IPS-18a (cell line): Measurements from ENCODE around the gene COMMD1.
A peak's percentile ranks its signal among the peaks of the same experiment; 100 is the strongest.

Experiments used
- H3K27ac ChIP-seq: one replicate; pipeline ENCODE4 v1.5.1; 2013; ENCODE audit warnings: low read length
- H3K27me3 ChIP-seq: one replicate; pipeline ENCODE4 v1.6.1; 2013; ENCODE audit warnings: mild to moderate bottlenecking, low read length; ENCODE audit not compliant: control insufficient read depth, insufficient read depth
- H3K36me3 ChIP-seq: one replicate; pipeline ENCODE4 v1.6.1; 2013; ENCODE audit warnings: low read depth, low read length; ENCODE audit not compliant: control insufficient read depth
- H3K4me1 ChIP-seq: one replicate; pipeline ENCODE4 v1.6.1; 2013; ENCODE audit warnings: low read depth, low read length; ENCODE audit not compliant: control insufficient read depth
- H3K4me3 ChIP-seq: one replicate; pipeline ENCODE4 v1.5.1; 2013; ENCODE audit warnings: low read length
- H3K9ac ChIP-seq: one replicate; pipeline ENCODE4 v1.6.1; 2013; ENCODE audit warnings: mild to moderate bottlenecking, low read length, moderate library complexity
- H3K9me3 ChIP-seq: one replicate; pipeline ENCODE4 v1.6.1; 2013; ENCODE audit warnings: low read depth, low read length; ENCODE audit not compliant: control insufficient read depth

Gene COMMD1

GRCh38 chr2:61970807-61971556, 65.5 kb downstream of the COMMD1 start:
- Histone ChIP-seq H3K36me3 (no peaks in the 10 kb centered on the region), H3K27ac (peak overlapping the region; percentile 30), H3K27me3 (no peaks in the 10 kb centered on the region), H3K4me3 (peak overlapping the region; percentile 41), H3K9ac (no peak overlapping the region), H3K4me1 (peaks cover 6% of the 10 kb centered on the region), H3K9me3 (no peaks in the 10 kb centered on the region)

- no peaks in the 10 kb centered on the region for H3K27me3 ChIP-seq
- H3K9me3 ChIP-seq, result no peaks in the 10 kb centered on the region
- H3K9ac ChIP-seq, result no peak overlapping the region
- no peaks in the 10 kb centered on the region for H3K36me3 ChIP-seq
- H3K4me3 ChIP-seq, result no peak overlapping the region
- no peaks in the 10 kb centered on the region for H3K4me1 ChIP-seq
- no peak overlapping the region for H3K27ac ChIP-seq
Observed at GRCh38 chr2:61978522-61978921, 73.0 kb downstream of the COMMD1 start.

- H3K36me3 ChIP-seq, result no peaks in the 10 kb centered on the region
- H3K9ac ChIP-seq, result no peak overlapping the region
- no peak overlapping the region for H3K27ac ChIP-seq
- no peak overlapping the region for H3K4me3 ChIP-seq
- H3K9me3 ChIP-seq, result no peaks in the 10 kb centered on the region
- no peaks in the 10 kb centered on the region for H3K4me1 ChIP-seq
- no peaks in the 10 kb centered on the region for H3K27me3 ChIP-seq
Observed at GRCh38 chr2:61980758-61981157, 75.3 kb downstream of the COMMD1 start.

- Histone ChIP-seq H3K9me3 (no peaks in the 10 kb centered on the region), H3K27ac (no peak overlapping the region), H3K4me3 (no peak overlapping the region), H3K4me1 (no peaks in the 10 kb centered on the region), H3K9ac (no peak overlapping the region), H3K36me3 (no peaks in the 10 kb centered on the region), H3K27me3 (no peaks in the 10 kb centered on the region)
Observed at GRCh38 chr2:61984682-61985081, 79.2 kb downstream of the COMMD1 start.

GRCh38 chr2:61988462-61989366, 83.2 kb downstream of the COMMD1 start:
- H3K27me3 ChIP-seq, result no peaks in the 10 kb centered on the region
- no peak overlapping the region for H3K9ac ChIP-seq
- no peaks in the 10 kb centered on the region for H3K4me1 ChIP-seq
- no peaks in the 10 kb centered on the region for H3K36me3 ChIP-seq
- H3K9me3 ChIP-seq, result no peaks in the 10 kb centered on the region
- H3K4me3 ChIP-seq, result no peak overlapping the region
- H3K27ac ChIP-seq, result no peak overlapping the region

- no peak overlapping the region for H3K4me3 ChIP-seq
- H3K9me3 ChIP-seq, result no peaks in the 10 kb centered on the region
- H3K4me1 ChIP-seq, result no peaks in the 10 kb centered on the region
- no peaks in the 10 kb centered on the region for H3K36me3 ChIP-seq
- no peaks in the 10 kb centered on the region for H3K27me3 ChIP-seq
- H3K9ac ChIP-seq, result no peak overlapping the region
- no peak overlapping the region for H3K27ac ChIP-seq
Observed at GRCh38 chr2:61993422-61994024, 88.0 kb downstream of the COMMD1 start.

- Histone ChIP-seq H3K27me3 (no peaks in the 10 kb centered on the region), H3K27ac (no peak overlapping the region), H3K36me3 (no peaks in the 10 kb centered on the region), H3K9ac (no peak overlapping the region), H3K4me1 (no peaks in the 10 kb centered on the region), H3K4me3 (no peak overlapping the region), H3K9me3 (no peaks in the 10 kb centered on the region)
Observed at GRCh38 chr2:61994531-61994930, 89.1 kb downstream of the COMMD1 start.

- Histone ChIP-seq H3K27ac (no peak overlapping the region), H3K4me1 (no peaks in the 10 kb centered on the region), H3K9ac (no peak overlapping the region), H3K36me3 (no peaks in the 10 kb centered on the region), H3K4me3 (no peak overlapping the region), H3K9me3 (no peaks in the 10 kb centered on the region), H3K27me3 (no peaks in the 10 kb centered on the region)
Observed at GRCh38 chr2:61995065-61995464, 89.6 kb downstream of the COMMD1 start.

GRCh38 chr2:61995515-61995914, 90.0 kb downstream of the COMMD1 start:
- Histone ChIP-seq H3K9ac (no peak overlapping the region), H3K9me3 (no peaks in the 10 kb centered on the region), H3K4me1 (no peaks in the 10 kb centered on the region), H3K36me3 (no peaks in the 10 kb centered on the region), H3K27ac (no peak overlapping the region), H3K4me3 (no peak overlapping the region), H3K27me3 (no peaks in the 10 kb centered on the region)

GRCh38 chr2:61998426-61998825, 93.0 kb downstream of the COMMD1 start:
- no peaks in the 10 kb centered on the region for H3K36me3 ChIP-seq
- H3K9me3 ChIP-seq, result no peaks in the 10 kb centered on the region
- H3K27ac ChIP-seq, result no peak overlapping the region
- H3K9ac ChIP-seq, result no peak overlapping the region
- H3K4me1 ChIP-seq, result no peaks in the 10 kb centered on the region
- H3K27me3 ChIP-seq, result no peaks in the 10 kb centered on the region
- H3K4me3 ChIP-seq, result no peak overlapping the region

- Histone ChIP-seq H3K36me3 (no peaks in the 10 kb centered on the region), H3K27ac (no peak overlapping the region)
Observed at GRCh38 chr2:62000538-62000937, 95.1 kb downstream of the COMMD1 start.

More at GRCh38 chr2:62000538-62000937, 95.1 kb downstream of the COMMD1 start:
- no peaks in the 10 kb centered on the region for H3K9me3 ChIP-seq
- H3K4me1 ChIP-seq, result no peaks in the 10 kb centered on the region
- H3K9ac ChIP-seq, result no peak overlapping the region
- no peaks in the 10 kb centered on the region for H3K27me3 ChIP-seq
- no peak overlapping the region for H3K4me3 ChIP-seq
